Measurements from ENCODE around the gene GAS2L2.
"Not testable (repeated sequence)": the region's sequence is repeated elsewhere in the genome, so short reads cannot be mapped to it uniquely, and the experiment has no call there.

Gene GAS2L2

GRCh38 chr17:35705705-35706104, 47.3 kb downstream of the GAS2L2 start:
- no peak for TF ChIP-seq SUZ12 (IDR thresholded peaks at IDR 0.05; ENCODE audit: extremely low read depth, insufficient read depth, insufficient read length)
- no peak for TF ChIP-seq YY1 (IDR thresholded peaks at IDR 0.05; ENCODE audit: insufficient read depth, insufficient read length)
- no peak for TF ChIP-seq ZNF274 (IDR thresholded peaks at IDR 0.05; ENCODE audit: low read depth, low read length)
- Histone ChIP-seq H3K36me3 (ENCODE audit: insufficient read depth, insufficient read length, low read length) (peaks cover 43% of the 10 kb centered on the region), H3K4me3 (ENCODE audit: insufficient read length, low read depth) (no peak overlapping the region), H3K27me3 (ENCODE audit: insufficient read depth, insufficient read length) (no peaks in the 10 kb centered on the region), H3K9ac (ENCODE audit: insufficient read length, low read depth) (no peak overlapping the region), H3K9me3 (ENCODE audit: insufficient read depth, low read length) (peaks cover 4% of the 10 kb centered on the region; the same call in 1 of the 2 replicates), H3K4me1 (ENCODE audit: insufficient read depth, insufficient read length) (no peaks in the 10 kb centered on the region)
- no peak for DNase-seq (ENCODE audit: low read depth, low spot score)

GRCh38 chr17:35705230-35705629, 47.8 kb downstream of the GAS2L2 start:
- Histone ChIP-seq H3K4me3 (ENCODE audit: insufficient read length, low read depth) (no peak overlapping the region), H3K36me3 (ENCODE audit: insufficient read depth, insufficient read length, low read length) (peaks cover 41% of the 10 kb centered on the region), H3K9me3 (ENCODE audit: insufficient read depth, low read length) (no peaks in the 10 kb centered on the region), H3K27me3 (ENCODE audit: insufficient read depth, insufficient read length) (no peaks in the 10 kb centered on the region), H3K9ac (ENCODE audit: insufficient read length, low read depth) (no peak overlapping the region), H3K4me1 (ENCODE audit: insufficient read depth, insufficient read length) (no peaks in the 10 kb centered on the region)
- no peak for TF ChIP-seq SUZ12 (IDR thresholded peaks at IDR 0.05; ENCODE audit: extremely low read depth, insufficient read depth, insufficient read length)
- no peak for DNase-seq (ENCODE audit: low read depth, low spot score)

GRCh38 chr17:35703308-35703707, 49.7 kb downstream of the GAS2L2 start:
- peaks cover 43% of the 10 kb centered on the region for H3K36me3 ChIP-seq (ENCODE audit: insufficient read depth, insufficient read length, low read length)
- not testable (repeated sequence) for DNase-seq (ENCODE audit: low read depth, low spot score)

DNA sequence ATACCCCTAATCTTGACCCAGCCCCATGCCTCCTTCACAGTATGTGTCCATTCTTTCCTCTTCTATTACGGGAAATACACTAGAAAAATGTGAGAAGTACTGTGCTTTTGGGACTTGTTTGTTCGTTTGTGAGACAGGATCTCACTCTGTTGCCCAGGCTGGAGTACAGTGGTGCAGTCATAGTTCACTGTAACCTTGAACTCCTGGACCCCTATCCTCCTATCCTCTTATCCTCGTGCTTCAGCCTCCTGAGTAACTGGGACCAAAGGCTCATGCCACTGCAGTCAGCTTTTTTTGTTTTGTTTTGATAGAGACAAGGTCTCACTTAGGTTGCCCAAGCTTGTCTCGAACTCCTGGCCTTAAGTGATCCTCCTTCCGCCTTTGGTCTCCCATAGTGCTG, 51.5 kb downstream of the GAS2L2 start:
- DNase-seq (ENCODE audit: low read depth, low spot score), result no peak
- Histone ChIP-seq H3K27me3 (ENCODE audit: insufficient read depth, insufficient read length) (no peaks in the 10 kb centered on the region), H3K4me3 (ENCODE audit: insufficient read length, low read depth) (no peak overlapping the region), H3K4me1 (ENCODE audit: insufficient read depth, insufficient read length) (no peaks in the 10 kb centered on the region), H3K36me3 (ENCODE audit: insufficient read depth, insufficient read length, low read length) (peaks cover 45% of the 10 kb centered on the region), H3K9ac (ENCODE audit: insufficient read length, low read depth) (no peak overlapping the region), H3K9me3 (ENCODE audit: insufficient read depth, low read length) (no peaks in the 10 kb centered on the region)
- no peak for TF ChIP-seq YY1 (IDR thresholded peaks at IDR 0.05; ENCODE audit: insufficient read depth, insufficient read length)
- no peak for TF ChIP-seq SUZ12 (IDR thresholded peaks at IDR 0.05; ENCODE audit: extremely low read depth, insufficient read depth, insufficient read length)
- no peak for TF ChIP-seq ZNF274 (IDR thresholded peaks at IDR 0.05; ENCODE audit: low read depth, low read length)

More at GRCh38 chr17:35703308-35703707, 49.7 kb downstream of the GAS2L2 start:
- H3K4me1 ChIP-seq (ENCODE audit: insufficient read depth, insufficient read length); H3K9me3 ChIP-seq (ENCODE audit: insufficient read depth, low read length); H3K4me3 ChIP-seq (ENCODE audit: insufficient read length, low read depth); H3K9ac ChIP-seq (ENCODE audit: insufficient read length, low read depth); H3K27me3 ChIP-seq (ENCODE audit: insufficient read depth, insufficient read length): not testable (repeated sequence)

DNA sequence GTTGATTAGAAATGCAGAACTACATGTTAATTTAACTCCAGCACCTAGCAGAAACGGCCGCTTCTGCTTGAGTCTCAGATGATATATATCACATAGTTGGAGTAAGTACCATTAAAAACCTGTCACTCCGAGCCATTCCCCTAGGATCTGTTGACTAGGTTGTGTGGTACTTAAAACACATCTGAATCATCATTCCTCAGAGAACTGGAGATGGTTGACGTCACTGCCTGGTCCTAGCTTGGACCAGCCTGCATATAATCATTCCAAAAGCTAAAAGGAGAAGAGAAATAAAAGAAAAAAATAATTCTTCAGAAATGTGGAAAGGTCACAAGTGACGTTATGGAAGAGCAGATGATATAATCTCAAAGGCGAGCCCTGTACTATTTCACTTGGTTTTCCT, 52.9 kb downstream of the GAS2L2 start:
- H3K9me3 ChIP-seq (ENCODE audit: insufficient read depth, low read length), result no peaks in the 10 kb centered on the region
- peaks cover 46% of the 10 kb centered on the region for H3K36me3 ChIP-seq (ENCODE audit: insufficient read depth, insufficient read length, low read length)
- TF ChIP-seq YY1 (IDR thresholded peaks at IDR 0.05; ENCODE audit: insufficient read depth, insufficient read length) (no peak), SUZ12 (IDR thresholded peaks at IDR 0.05; ENCODE audit: extremely low read depth, insufficient read depth, insufficient read length) (no peak), ZNF274 (IDR thresholded peaks at IDR 0.05; ENCODE audit: low read depth, low read length) (no peak)
- H3K9ac ChIP-seq (ENCODE audit: insufficient read length, low read depth), result no peak overlapping the region
- peaks cover 2% of the 10 kb centered on the region for H3K4me1 ChIP-seq (ENCODE audit: insufficient read depth, insufficient read length)
- no peaks in the 10 kb centered on the region for H3K27me3 ChIP-seq (ENCODE audit: insufficient read depth, insufficient read length)
- no peak overlapping the region for H3K4me3 ChIP-seq (ENCODE audit: insufficient read length, low read depth)
- no peak for DNase-seq (ENCODE audit: low read depth, low spot score)

DNA sequence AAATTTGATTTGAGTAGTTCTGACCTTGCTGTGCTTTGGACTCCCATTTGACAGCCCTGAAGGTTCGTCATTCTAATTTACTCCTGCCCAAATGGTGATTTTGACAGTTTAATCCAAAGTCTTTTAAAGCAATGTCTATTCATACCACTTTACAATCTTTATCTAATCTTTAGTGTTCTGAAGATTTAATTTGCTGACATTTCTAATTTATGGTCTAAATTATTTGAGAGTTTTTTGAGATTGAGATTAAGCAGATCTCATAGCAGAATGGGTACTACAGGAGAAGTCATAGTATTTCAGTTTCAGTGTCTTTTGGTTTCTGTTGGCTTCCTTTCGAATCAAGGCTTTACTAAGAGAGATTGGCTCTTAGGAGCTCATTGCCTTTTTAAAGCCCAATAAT, 54.2 kb downstream of the GAS2L2 start:
- no peak overlapping the region for H3K9ac ChIP-seq (ENCODE audit: insufficient read length, low read depth)
- H3K27me3 ChIP-seq (ENCODE audit: insufficient read depth, insufficient read length), result no peaks in the 10 kb centered on the region
- no peaks in the 10 kb centered on the region for H3K9me3 ChIP-seq (ENCODE audit: insufficient read depth, low read length)
- H3K4me1 ChIP-seq (ENCODE audit: insufficient read depth, insufficient read length), result peaks cover 2% of the 10 kb centered on the region
- DNase-seq (ENCODE audit: low read depth, low spot score), result no peak
- peaks cover 52% of the 10 kb centered on the region for H3K36me3 ChIP-seq (ENCODE audit: insufficient read depth, insufficient read length, low read length)
- TF ChIP-seq ZNF274 (IDR thresholded peaks at IDR 0.05; ENCODE audit: low read depth, low read length) (no peak), SUZ12 (IDR thresholded peaks at IDR 0.05; ENCODE audit: extremely low read depth, insufficient read depth, insufficient read length) (no peak), YY1 (IDR thresholded peaks at IDR 0.05; ENCODE audit: insufficient read depth, insufficient read length) (no peak)
- no peak overlapping the region for H3K4me3 ChIP-seq (ENCODE audit: insufficient read length, low read depth)

GRCh38 chr17:35695613-35696012, 57.4 kb downstream of the GAS2L2 start:
- no peak for DNase-seq (ENCODE audit: low read depth, low spot score)
- Histone ChIP-seq H3K9me3 (ENCODE audit: insufficient read depth, low read length) (no peaks in the 10 kb centered on the region), H3K4me3 (ENCODE audit: insufficient read length, low read depth) (no peak overlapping the region), H3K9ac (ENCODE audit: insufficient read length, low read depth) (no peak overlapping the region), H3K36me3 (ENCODE audit: insufficient read depth, insufficient read length, low read length) (peaks cover 60% of the 10 kb centered on the region), H3K27me3 (ENCODE audit: insufficient read depth, insufficient read length) (no peaks in the 10 kb centered on the region), H3K4me1 (ENCODE audit: insufficient read depth, insufficient read length) (peaks cover 2% of the 10 kb centered on the region)
- no peak for TF ChIP-seq SUZ12 (IDR thresholded peaks at IDR 0.05; ENCODE audit: extremely low read depth, insufficient read depth, insufficient read length)

DNA sequence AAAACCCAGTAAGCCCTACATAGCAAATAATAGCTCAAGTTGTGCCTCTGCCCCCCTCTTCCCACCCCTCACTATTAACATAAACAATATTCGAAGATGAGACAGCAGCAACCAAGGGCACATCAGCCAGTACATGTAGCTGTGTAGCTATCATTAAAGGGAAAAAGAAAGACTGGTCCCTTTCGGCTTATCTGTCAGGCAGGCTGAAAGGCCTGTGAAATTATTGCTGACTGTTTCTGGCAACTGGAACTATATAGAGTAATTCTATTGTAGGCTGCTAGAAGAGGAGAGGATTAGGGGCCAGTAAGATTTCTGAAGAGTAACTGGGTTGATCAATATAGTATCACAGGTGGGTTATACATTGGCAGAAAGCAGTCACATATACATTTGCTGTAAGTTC, 58.1 kb downstream of the GAS2L2 start:
- peaks cover 58% of the 10 kb centered on the region for H3K36me3 ChIP-seq (ENCODE audit: insufficient read depth, insufficient read length, low read length)
- H3K4me1 ChIP-seq (ENCODE audit: insufficient read depth, insufficient read length), result peaks cover 2% of the 10 kb centered on the region
- H3K27me3 ChIP-seq (ENCODE audit: insufficient read depth, insufficient read length), result no peaks in the 10 kb centered on the region
- no peak for TF ChIP-seq SUZ12 (IDR thresholded peaks at IDR 0.05; ENCODE audit: extremely low read depth, insufficient read depth, insufficient read length)
- no peak for DNase-seq (ENCODE audit: low read depth, low spot score)
- H3K4me3 ChIP-seq (ENCODE audit: insufficient read length, low read depth), result no peak overlapping the region
- H3K9me3 ChIP-seq (ENCODE audit: insufficient read depth, low read length), result no peaks in the 10 kb centered on the region
- no peak overlapping the region for H3K9ac ChIP-seq (ENCODE audit: insufficient read length, low read depth)
